ENCODE data around the gene HBG1. TPM values are rescaled to one million over a fixed set of nuclear protein-coding genes. Genes with fewer than 3 reads are reported as not detected.

Gene HBG1
- total and polyA plus RNA-seq, 2 of the 8 experiments (the other 6 are each of a cell fraction or from before 2014, with no cell fraction given), result 0.26 TPM; not detected in 1

- H3K36me3 ChIP-seq (ENCODE audit: control insufficient read depth in 2 of 4, insufficient read depth in 4 of 4, low read length in 3 of 4), result no peaks in the 10 kb centered on the region
- H2AK5ac ChIP-seq (ENCODE audit: low read depth, low read length), result no peak overlapping the region
- H3K56ac ChIP-seq (replicated peaks; ENCODE audit: insufficient read length, low read depth, low read length), result no peak overlapping the region
- H3K23me2 ChIP-seq (ENCODE audit: low read depth, low read length), result no peaks in the 10 kb centered on the region; the same call in 1 of the 2 replicates
- POLR2A ChIA-PET (ENCODE audit: partially characterized antibody), result no interaction called here
- no peak overlapping the region for H3K4ac ChIP-seq (replicated peaks; ENCODE audit: insufficient read length, low read depth, low read length)
- H3K4me3 ChIP-seq (ENCODE audit: extremely low read depth in 1 of 4, insufficient read depth in 2 of 4, low read depth in 3 of 4, low read length in 4 of 4), result no peak overlapping the region
- no peak overlapping the region for H2BK5ac ChIP-seq (ENCODE audit: low read depth, low read length)
- no peak overlapping the region for H3K9ac ChIP-seq (replicated peaks in 1 of 4; ENCODE audit: extremely low read depth in 1 of 4, low read depth in 3 of 4, low read length in 3 of 4)
- no peak for DNase-seq (ENCODE audit: low read depth in 1 of 2, low spot score in 2 of 2)
- no peak overlapping the region for H4K91ac ChIP-seq (replicated peaks; ENCODE audit: insufficient read length, low read length)
- H3K14ac ChIP-seq (ENCODE audit: insufficient read length), result no peak overlapping the region
- CTCF ChIA-PET (ENCODE audit: partially characterized antibody), result no interaction called here
- TF ChIP-seq EZH2 (IDR thresholded peaks at IDR 0.05; ENCODE audit: low read depth, low read length, severe bottlenecking) (no peak), USF2 (IDR thresholded peaks at IDR 0.05; ENCODE audit: low read length) (no peak), ASH2L (IDR thresholded peaks at IDR 0.05; ENCODE audit: low read length) (no peak), KDM5A (IDR thresholded peaks at IDR 0.05; ENCODE audit: low read length) (no peak), BRCA1 (IDR thresholded peaks at IDR 0.05; ENCODE audit: low read depth, low read length) (no peak), SIRT6 (IDR thresholded peaks at IDR 0.05; ENCODE audit: low read length) (no peak), ATF2 (IDR thresholded peaks at IDR 0.05; ENCODE audit: low read length) (no peak), HDAC6 (IDR thresholded peaks at IDR 0.05; ENCODE audit: low read depth, low read length) (no peak), POLR2A (IDR thresholded peaks at IDR 0.05; ENCODE audit: control extremely low read depth in 1 of 2, low read depth in 2 of 2, low read length in 2 of 2) (no peak), YY1 (IDR thresholded peaks at IDR 0.05; ENCODE audit: low read depth, low read length) (no peak), ATF3 (IDR thresholded peaks at IDR 0.05; ENCODE audit: insufficient read depth, low read depth, low read length) (no peak)
- H3K18ac ChIP-seq (ENCODE audit: extremely low read depth, low read length), result no peak overlapping the region
- no peak overlapping the region for H3K23ac ChIP-seq (ENCODE audit: insufficient read length)
- no peak overlapping the region for H3K27ac ChIP-seq (ENCODE audit: low read depth, low read length)
- H3K79me1 ChIP-seq (ENCODE audit: low read depth, low read length), result no peaks in the 10 kb centered on the region
- H3K27me3 ChIP-seq (replicated peaks in 1 of 4; ENCODE audit: control insufficient read depth in 3 of 4, extremely low read depth in 1 of 4, insufficient read depth in 3 of 4, low read length in 3 of 4), result no peaks in the 10 kb centered on the region
- H4K20me1 ChIP-seq (replicated peaks in 1 of 2; ENCODE audit: control insufficient read depth in 1 of 2, insufficient read depth in 2 of 2, low read length in 2 of 2), result no peaks in the 10 kb centered on the region
- H3K9me3 ChIP-seq (ENCODE audit: insufficient read depth in 2 of 2, low read depth in 1 of 2, low read length in 1 of 2), result no peaks in the 10 kb centered on the region
- no peak overlapping the region for H2AFZ ChIP-seq (ENCODE audit: low read length)
- FAIRE-seq, result no peak
- H3K4me2 ChIP-seq (ENCODE audit: insufficient read depth in 1 of 2, low read depth in 2 of 2, low read length in 2 of 2), result no peak overlapping the region
- H2BK12ac ChIP-seq (ENCODE audit: low read depth, low read length), result no peak overlapping the region
- no peak overlapping the region for H2BK120ac ChIP-seq (replicated peaks; ENCODE audit: low read depth, low read length)
- H3K79me2 ChIP-seq (ENCODE audit: control insufficient read depth in 1 of 2, insufficient read depth in 2 of 2, low read length in 2 of 2), result no peaks in the 10 kb centered on the region
- H2BK15ac ChIP-seq (ENCODE audit: low read length), result no peak overlapping the region
- H2BK20ac ChIP-seq (ENCODE audit: low read length), result no peak overlapping the region
- no peak overlapping the region for H4K8ac ChIP-seq (ENCODE audit: extremely low read depth, insufficient read depth, low read length)
- H4K5ac ChIP-seq (ENCODE audit: insufficient read length, low read depth, low read length), result no peak overlapping the region
- 91% methylated on average over 5 of the region's 5 CpGs; no CpG with 5 or more reads in 1 of the 2 experiments for WGBS, 2 experiments (ENCODE audit: extremely low coverage in 1 of 2, insufficient coverage in 1 of 2, insufficient read length in 1 of 2, insufficient replicate concordance in 2 of 2, low coverage in 1 of 2, low lambda C conversion rate in 2 of 2, missing lambda C conversion rate in 1 of 2)
- no peaks in the 10 kb centered on the region for H3K4me1 ChIP-seq (replicated peaks in 1 of 4; ENCODE audit: control insufficient read depth in 3 of 4, insufficient read depth in 4 of 4, low read length in 3 of 4)
Observed at GRCh38 chr11:5235364-5236095, 14.1 kb downstream of the HBG1 start.

All from H1 (cell line).